Activated naive CD4-positive, alpha-beta T cell treated with anti-CD3 and anti-CD28 coated beads, Interleukin-2, amount 50 U/mL, for 72 hours (primary cell): ENCODE results near the gene MVK. TPM values are rescaled to one million over a fixed set of nuclear protein-coding genes. Genes with fewer than 3 reads are reported as not detected.

Experiments used
- ATAC-seq, 2 donors: fragments of 150-1000 bp; cut with Tn5 transposase; 2 replicates each; pipeline ENCODE4 v1.10.0; 2021; ENCODE audit warnings: mild to moderate bottlenecking in 2 of 2, moderate library complexity in 2 of 2
- DNase-seq, 2 donors: peaks; one replicate each; pipeline ENCODE4 v3.0.0; 2021 to 2022; ENCODE audit warnings: low spot score in 2 of 2
- H3K27ac Mint-ChIP-seq, 2 donors: one replicate each; pipeline ENCODE4 v1.8.0; 2022; ENCODE audit warnings: mild to moderate bottlenecking in 2 of 2, mixed read lengths in 2 of 2
- H3K36me3 Mint-ChIP-seq, 2 donors: one replicate each; pipeline ENCODE4 v1.8.0; 2022; ENCODE audit warnings: mixed read lengths in 2 of 2
- H3K9me3 Mint-ChIP-seq, 2 donors: one replicate each; pipeline ENCODE4 v1.8.0; 2022; ENCODE audit warnings: mixed read lengths in 2 of 2
- total RNA-seq, 2 donors: library from RNA; stranded (reverse); gene quantifications; one replicate each; pipeline ENCODE4 v1.2.3, GENCODE V29; 2022

The MVK gene
- total RNA-seq, 2 donors from 2014 or later, result 13.3 to 20.7 TPM

DNA sequence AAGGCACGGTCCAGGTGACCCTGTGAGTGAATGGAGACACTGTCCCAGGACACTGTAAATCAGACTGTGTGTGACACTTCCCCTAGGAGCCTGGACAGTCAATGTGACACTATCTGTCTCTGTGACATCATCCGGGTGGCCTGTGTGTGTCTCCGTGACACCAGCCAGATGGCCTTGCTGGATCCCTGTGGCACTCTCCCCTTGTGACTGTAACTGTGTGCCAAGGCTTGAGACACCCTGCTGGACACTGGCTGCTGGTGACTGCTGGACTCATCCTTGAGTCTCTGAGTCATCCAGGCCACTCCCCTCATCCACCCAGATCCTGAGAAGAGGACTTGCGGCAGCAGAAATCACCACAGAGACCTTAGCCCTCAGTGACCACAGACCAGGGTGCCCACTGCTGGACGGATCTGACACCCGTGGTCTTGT, 51.6 kb downstream of the MVK start:
- Mint-ChIP-seq H3K36me3 (no peaks in the 10 kb centered on the region), H3K27ac (no peak overlapping the region), H3K9me3 (no peaks in the 10 kb centered on the region)
- DNase-seq (no peak), ATAC-seq (no peak)

DNA sequence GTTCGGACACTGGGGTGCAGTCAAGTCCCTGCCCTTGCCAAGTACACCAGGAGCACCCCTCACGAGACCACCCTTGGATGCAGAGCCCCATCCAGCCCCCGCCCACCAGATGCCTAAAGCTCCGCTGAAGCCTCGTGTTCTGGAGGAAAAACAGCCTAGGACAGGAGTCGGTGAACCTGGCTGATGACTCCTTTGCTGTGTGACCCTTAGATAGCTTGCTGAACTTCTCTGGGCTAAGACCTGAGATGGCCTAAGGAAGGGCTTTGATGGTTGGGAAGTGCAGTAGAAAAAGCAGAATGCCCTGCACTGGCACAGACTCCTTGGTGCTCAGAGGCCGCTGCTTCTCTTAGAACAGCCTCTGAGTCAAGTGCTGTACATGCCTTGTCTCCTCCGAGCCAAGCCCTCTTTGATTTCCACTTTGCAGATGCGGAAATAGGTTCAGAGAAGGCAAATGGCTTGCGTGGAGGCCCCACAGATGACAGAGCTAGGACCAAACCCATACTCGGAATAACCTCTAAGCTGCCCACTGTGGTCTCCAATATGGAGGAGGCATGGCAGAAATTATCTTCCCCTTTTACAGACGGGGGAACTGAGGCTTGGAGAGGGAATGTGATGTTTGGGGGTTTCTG, 52.3 kb downstream of the MVK start:
- H3K9me3 Mint-ChIP-seq, result no peaks in the 10 kb centered on the region
- no peak overlapping the region for H3K27ac Mint-ChIP-seq
- ATAC-seq (no peak), DNase-seq (no peak)
- H3K36me3 Mint-ChIP-seq, result no peaks in the 10 kb centered on the region

DNA sequence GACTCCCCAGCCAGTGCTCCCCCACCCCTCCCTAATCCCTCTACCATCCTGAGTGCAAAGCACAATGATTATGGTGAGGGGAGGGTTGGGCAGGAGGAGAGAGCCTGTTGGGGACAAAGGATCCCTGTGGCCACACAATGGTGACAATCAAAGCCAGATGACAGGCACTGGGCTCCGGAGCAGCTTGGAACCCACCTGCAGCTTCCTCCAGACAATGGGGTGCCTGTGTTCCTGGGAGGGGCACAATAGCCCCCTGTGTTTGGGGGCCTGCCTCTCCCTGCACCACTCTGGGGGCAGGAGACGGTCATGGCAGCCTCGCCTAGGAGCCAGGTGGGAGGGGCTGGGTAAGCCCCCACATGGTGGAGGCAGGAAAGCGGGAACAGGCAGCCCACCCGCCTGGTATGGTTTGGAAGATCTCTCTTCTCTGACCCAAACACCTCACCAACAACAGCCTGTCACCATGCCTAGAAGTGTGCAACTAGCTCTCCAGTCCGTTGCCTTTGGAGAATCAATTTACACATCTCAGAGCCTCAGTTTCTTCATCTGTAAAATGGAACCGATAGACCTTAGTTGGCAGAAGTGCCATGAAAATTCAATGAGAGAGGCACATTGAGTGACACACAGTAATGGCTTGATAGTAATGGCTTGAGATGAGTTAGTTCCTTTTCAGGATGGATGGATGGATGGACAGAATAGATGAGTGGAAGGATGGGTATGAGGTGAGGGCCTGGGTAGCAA, 53.0 kb downstream of the MVK start:
- Mint-ChIP-seq H3K27ac (no peak overlapping the region), H3K9me3 (no peaks in the 10 kb centered on the region), H3K36me3 (no peaks in the 10 kb centered on the region)
- no peak for DNase-seq
- ATAC-seq, result no peak

DNA sequence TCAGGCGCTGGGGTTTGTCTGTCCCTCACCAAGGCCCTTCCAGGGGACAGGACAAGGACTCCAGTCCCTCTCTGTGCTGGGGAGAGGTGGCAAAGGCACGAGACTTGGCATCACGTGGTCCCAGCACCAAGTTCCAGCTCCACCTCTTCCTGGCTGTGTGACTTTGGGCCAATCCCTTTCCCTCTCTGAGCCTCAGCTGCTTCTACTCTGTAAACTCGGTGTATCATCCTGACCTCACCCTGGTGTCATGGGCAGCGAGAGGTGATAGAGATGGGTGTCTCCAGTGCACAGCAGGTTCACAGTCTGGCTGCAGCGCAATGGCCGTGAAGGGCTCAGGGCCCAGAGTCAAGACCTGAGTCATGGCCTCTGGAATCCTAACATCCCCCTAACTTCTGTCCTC, 54.0 kb downstream of the MVK start:
- ATAC-seq (no peak), DNase-seq (no peak)
- H3K9me3 Mint-ChIP-seq, result no peaks in the 10 kb centered on the region
- no peaks in the 10 kb centered on the region for H3K36me3 Mint-ChIP-seq
- no peak overlapping the region for H3K27ac Mint-ChIP-seq

DNA sequence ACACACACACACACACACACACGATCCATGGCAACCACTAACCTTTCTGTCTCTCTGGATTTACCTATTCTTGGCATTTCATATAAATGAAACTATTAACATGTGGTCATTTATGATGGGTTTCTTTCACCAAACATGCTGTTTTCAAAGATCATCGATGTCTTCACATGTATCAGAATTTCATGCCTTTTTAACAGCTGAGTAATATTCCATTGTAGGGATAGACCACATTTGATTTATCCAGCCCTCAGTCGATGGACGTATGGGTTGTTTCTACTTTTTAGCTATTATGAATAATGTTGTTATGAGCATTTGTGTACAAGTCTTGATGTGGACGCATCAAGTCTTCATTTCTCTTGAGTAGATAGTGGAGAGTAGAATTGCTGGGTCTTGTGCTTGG, 56.5 kb downstream of the MVK start:
- H3K36me3 Mint-ChIP-seq, result no peaks in the 10 kb centered on the region
- DNase-seq (no peak), ATAC-seq (no peak)
- H3K27ac Mint-ChIP-seq, result no peak overlapping the region
- H3K9me3 Mint-ChIP-seq, result peaks cover 4 to 6% of the 10 kb centered on the region in 2 donors

DNA sequence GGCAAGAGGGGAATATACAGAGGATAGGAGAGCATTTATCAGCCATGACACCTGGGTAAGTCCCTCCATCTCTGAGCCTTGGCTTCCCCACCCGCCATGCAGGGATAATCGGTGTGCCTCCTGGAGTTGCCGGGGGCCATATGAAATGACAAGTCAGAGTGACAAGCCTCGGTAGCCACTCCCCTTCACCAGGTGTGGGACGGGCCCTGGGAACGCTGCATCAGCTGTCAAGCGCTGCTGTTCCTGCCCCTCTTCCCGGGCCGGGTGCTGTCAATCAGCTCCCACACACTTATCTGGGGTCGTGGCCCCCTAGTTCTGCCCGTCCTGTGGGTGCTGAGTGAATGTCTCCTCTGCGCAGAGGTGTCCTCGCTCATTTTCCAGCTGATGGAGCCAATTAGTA, 57.2 kb downstream of the MVK start:
- Mint-ChIP-seq H3K27ac (no peak overlapping the region), H3K36me3 (no peaks in the 10 kb centered on the region), H3K9me3 (peaks cover 4 to 6% of the 10 kb centered on the region in 2 donors)
- DNase-seq, result no peak
- no peak for ATAC-seq

DNA sequence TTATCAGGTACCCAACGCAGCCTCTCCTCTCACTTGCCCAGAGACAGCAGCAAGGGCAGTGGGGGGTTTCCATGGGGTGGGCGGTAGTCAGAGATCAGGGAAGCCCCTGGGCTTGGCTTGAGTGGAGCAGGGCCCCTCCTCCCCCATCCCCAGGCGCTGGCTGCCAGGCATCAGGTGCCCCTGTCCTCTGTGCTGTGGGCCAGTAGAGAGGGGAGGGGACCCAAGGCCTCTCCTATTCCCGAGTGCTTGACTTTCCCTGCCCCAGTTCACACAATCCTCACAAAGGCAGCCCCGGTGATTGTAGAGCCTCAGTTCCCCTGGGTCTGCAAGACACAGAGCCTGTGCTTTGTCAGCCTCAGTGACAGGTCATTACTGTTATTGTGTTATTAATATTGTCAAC, 57.7 kb downstream of the MVK start:
- Mint-ChIP-seq H3K9me3 (peaks cover 4 to 6% of the 10 kb centered on the region in 2 donors), H3K36me3 (no peaks in the 10 kb centered on the region), H3K27ac (no peak overlapping the region)
- ATAC-seq, result no peak
- DNase-seq, result no peak

DNA sequence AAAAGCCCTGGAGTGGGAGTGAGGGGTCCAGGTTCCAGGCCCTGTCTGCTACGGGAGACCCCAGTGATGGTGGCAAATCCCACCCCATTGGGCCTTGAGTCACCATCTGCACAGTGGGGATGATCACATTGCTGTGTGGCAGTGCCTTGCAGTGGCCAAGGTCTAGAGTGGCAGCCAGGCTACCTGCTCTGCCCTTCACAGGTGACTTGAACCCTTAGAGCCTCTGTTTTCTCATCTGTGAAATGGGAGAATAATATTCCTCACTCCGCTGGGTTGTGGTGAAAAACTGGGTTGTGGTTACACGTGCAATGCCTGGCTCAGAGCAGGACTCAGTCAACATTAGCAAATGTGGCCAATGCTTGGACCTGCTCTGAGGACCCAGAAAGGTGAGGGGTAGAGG, 58.2 kb downstream of the MVK start:
- DNase-seq (no peak), ATAC-seq (no peak)
- Mint-ChIP-seq H3K27ac (no peak overlapping the region), H3K36me3 (no peaks in the 10 kb centered on the region), H3K9me3 (peaks cover 4 to 6% of the 10 kb centered on the region in 2 donors)

DNA sequence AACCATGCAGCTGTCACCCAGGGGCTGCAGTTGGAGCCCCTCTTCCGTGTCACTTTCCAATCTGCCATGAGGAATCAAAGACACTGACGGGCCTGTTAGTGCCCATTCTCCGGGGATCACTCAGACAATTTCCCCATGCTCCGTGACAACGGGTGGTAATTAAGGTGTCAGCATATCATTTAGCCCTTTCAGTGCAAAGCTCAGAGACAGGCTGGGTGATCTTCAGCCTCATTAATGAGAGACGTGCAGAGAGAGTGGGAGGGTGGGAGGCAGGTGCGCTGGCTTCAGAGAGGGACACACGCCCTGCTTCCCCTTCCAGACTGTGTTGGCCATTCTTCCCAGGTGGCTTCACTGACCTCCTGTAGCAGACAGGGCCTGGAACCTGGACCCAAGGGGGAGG, 58.7 kb downstream of the MVK start:
- H3K9me3 Mint-ChIP-seq, result peaks cover 4 to 6% of the 10 kb centered on the region in 2 donors
- DNase-seq (no peak), ATAC-seq (no peak)
- H3K36me3 Mint-ChIP-seq, result no peaks in the 10 kb centered on the region
- H3K27ac Mint-ChIP-seq, result no peak overlapping the region

DNA sequence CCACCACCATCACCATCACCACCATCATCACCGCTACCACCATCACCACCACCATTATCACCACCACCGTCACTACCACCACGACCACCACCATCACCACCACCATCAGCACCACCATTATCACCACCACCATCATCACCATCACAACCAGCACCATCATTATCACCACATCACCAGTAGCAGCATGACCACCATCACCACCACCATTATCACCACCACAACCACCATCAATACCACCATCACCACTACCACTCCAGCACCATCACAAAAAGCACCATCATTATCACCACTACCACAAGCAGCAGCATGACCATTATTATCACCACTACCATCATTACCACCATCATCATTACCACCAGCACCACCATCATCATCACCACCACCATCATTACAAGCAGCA, 62.1 kb downstream of the MVK start:
- DNase-seq (no peak), ATAC-seq (no peak)
- Mint-ChIP-seq H3K27ac (no peak overlapping the region), H3K36me3 (no peaks in the 10 kb centered on the region), H3K9me3 (peaks cover 4 to 6% of the 10 kb centered on the region in 2 donors)

DNA sequence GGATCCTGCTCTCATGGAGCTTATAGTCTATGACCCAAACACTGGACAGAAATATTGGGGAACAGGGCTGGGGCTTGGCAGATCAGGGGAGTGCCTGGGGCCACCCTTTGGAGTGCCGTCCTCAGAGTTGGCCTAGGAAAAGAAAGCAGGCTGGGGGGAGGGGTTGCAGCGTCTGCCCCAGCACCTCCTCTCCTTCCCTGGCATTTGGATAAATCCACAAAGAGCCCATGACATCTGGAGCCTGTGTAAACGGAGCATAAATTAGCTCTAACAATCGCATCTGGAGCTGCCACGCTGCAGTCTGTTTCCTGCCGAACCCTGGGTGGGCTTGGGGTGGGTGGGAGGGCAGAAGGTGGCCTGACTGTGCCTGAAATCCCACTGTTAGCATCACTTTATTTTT, 63.8 kb downstream of the MVK start:
- Mint-ChIP-seq H3K36me3 (no peaks in the 10 kb centered on the region), H3K9me3 (peaks cover 4 to 6% of the 10 kb centered on the region in 2 donors), H3K27ac (no peak overlapping the region)
- ATAC-seq (no peak), DNase-seq (no peak)

DNA sequence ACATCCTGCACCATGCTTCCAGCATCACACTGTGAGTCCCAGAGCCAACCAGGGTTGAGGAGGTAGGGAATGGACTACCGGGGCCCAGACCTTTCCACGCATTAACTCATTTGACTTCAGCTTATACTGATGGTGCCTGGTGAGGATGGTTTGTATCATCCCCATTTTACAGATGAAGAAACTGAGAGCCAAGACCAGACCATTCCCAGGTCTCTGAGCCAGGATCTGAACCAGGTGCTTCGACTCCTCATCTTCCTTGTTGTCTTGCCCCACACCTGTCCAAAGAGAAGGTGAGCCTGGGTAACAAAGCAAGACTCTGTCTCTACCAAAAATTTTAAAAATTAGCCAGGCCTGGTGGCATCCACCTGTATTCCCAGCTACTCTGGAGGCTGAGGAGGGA, 64.4 kb downstream of the MVK start:
- no peak overlapping the region for H3K27ac Mint-ChIP-seq
- H3K36me3 Mint-ChIP-seq, result no peaks in the 10 kb centered on the region
- DNase-seq (no peak), ATAC-seq (no peak)
- H3K9me3 Mint-ChIP-seq, result peaks cover 4 to 6% of the 10 kb centered on the region in 2 donors

DNA sequence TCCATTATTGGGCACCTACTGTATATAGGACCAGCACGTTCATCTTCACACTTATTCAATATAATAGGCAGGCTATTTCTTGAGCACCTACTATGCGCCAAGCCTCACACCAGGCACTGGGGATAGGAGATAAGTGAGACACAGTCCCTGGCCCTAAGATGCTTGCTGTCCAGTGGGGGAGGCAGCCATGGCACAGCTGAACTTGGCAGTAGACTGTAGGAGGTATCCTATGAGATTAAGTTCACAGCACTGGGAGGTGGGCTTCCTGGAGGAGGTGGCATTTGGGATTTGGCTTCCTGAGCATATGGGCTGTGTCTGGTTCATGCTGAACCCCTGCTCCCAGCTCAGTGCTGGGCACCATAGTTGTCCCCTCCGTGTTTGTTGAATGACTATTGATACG, 65.1 kb downstream of the MVK start:
- Mint-ChIP-seq H3K36me3 (no peaks in the 10 kb centered on the region), H3K27ac (no peak overlapping the region), H3K9me3 (peaks cover 1 to 3% of the 10 kb centered on the region in 2 donors)
- DNase-seq (no peak), ATAC-seq (no peak)

DNA sequence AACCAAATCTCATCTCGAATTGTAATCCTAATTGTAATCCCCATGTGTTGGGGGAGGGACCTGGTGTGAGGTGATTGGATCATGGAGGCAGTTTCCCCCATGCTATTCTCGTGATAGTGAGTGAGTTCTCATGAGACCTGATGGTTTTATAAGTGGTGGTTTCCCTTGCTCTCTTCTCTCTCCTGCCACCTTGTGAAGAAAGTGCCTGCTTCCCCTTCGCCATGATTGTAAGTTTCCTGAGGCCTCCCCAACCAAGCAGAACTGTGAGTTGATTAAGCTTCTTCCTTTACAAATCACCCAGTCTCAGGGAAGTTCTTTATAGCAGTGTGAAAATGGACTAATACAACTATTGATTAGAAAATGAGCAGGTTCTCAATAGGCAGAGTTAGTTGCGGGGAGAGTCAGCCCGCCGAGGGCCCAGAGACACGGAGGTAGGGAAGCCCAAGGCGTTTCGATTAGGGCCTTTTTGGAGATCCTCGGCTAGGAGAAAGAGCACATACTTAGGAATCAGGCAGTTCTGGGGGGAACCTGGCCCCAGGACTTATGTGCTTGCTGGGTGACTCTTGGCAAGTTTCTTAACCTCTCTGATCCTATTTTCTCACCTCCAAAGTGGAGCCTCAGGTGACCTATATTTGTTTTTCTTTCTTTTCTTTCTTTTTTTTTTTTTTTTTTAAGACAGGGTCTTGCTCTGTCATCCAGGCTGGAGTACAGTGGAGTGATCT, 65.7 kb downstream of the MVK start:
- Mint-ChIP-seq H3K9me3 (no peaks in the 10 kb centered on the region), H3K27ac (no peak overlapping the region), H3K36me3 (no peaks in the 10 kb centered on the region)
- DNase-seq (no peak), ATAC-seq (no peak)

DNA sequence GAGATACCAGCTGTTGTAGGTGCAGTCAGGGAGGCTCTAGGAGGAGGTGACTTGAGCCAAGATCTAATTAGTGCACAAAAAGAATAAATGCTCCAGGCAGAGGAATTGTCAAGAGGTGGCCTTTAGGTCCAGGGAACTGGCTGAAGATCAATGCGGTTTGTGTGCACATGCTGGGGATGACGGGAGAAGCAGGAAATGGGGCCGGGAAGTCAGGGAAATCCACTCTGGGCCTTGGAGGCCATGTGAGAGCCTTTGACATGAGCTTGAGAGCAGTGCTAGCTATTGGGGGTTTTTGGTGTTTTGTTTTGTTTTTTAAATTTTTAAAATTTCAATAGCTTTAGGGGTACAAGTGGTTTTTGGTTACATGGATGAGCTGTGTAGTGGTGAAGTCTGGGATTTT, 67.4 kb downstream of the MVK start:
- ATAC-seq, result no peak
- no peak for DNase-seq
- no peaks in the 10 kb centered on the region for H3K9me3 Mint-ChIP-seq
- no peaks in the 10 kb centered on the region for H3K36me3 Mint-ChIP-seq
- no peak overlapping the region for H3K27ac Mint-ChIP-seq

DNA sequence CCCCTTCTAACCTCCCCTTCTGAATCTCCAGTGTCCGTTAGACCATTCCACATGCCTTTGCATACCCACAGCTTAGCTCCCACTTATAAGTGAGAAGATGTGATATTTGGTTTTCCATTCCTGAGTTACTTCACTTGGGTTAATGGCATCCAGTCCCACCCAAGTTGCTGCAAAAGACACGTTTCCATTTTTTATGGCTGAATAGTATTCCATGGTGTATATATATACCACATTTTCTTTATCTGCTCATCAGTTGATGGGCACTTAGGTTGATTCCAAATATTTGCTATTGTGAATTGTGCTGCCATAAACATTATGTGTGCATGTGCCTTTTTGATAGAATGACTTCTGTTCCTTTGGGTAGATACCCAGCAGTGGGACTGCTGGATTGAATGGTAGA, 67.8 kb downstream of the MVK start:
- ATAC-seq (no peak), DNase-seq (no peak)
- H3K36me3 Mint-ChIP-seq, result no peaks in the 10 kb centered on the region
- no peak overlapping the region for H3K27ac Mint-ChIP-seq
- no peaks in the 10 kb centered on the region for H3K9me3 Mint-ChIP-seq

DNA sequence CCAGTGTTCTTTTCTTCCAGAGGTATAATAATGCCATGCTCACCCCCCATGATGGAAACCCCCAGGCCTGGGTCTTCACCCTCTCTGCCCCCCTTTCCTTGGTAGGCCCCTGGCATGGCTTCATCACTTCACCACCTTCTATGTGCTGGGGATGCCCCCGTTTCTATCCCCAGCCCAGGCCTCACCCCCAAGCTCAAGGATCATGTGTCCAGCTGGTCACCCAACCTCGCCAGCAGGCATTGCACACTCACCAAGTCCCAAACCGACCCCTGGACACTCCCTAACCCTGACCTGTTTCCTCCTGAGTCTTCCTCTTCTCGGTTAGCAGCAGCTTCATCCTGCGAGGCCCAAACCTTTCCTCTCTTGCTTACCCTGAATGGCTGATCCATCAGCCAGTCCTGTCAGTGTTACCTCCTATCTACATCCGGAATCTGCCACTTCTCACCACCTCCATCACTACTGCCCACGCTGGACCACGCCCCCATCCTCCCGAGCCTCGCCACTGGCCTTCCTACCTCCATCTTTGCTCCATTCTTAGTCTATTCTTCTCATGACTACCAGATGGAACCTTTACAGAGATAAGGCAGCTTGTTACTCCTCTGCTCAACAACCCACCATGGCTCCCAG, 69.0 kb downstream of the MVK start:
- no peaks in the 10 kb centered on the region for H3K36me3 Mint-ChIP-seq
- no peaks in the 10 kb centered on the region for H3K9me3 Mint-ChIP-seq
- H3K27ac Mint-ChIP-seq, result no peak overlapping the region
- DNase-seq (no peak), ATAC-seq (no peak)
